ENCODE results near the gene PCDHGA11.

DNA sequence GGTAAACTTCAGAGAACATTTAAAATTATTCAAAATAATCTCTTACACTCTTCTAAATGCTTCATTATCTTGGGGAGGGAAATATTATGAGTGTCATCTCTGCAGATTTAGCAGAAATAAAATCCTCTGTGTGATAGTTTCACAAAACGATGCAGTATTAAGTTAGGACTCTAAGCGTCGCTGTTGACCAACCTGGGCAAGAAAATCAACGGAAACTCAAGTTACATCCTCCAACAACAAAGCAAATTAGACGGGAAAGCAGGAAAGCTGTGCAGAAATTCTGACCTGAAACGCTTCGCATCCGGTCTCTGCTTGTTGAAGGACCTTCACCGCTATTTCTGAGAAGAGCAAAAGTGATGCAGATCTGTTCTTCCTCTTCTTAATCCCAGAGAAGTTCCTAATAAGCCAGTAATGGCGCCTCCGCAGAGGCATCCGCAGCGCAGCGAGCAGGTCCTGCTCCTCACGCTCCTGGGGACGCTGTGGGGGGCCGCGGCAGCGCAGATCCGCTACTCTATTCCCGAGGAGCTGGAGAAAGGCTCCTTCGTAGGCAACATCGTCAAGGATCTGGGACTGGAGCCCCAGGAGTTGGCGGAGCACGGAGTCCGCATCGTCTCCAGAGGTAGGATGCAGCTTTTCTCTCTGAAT lies 47.1 kb upstream of the PCDHGA11 start, which contains the start of gene PCDHGA6:
- TF ChIP-seq POLR2A (IDR thresholded peaks at IDR 0.05): no peak
- TF ChIP-seq, protein P1, sequence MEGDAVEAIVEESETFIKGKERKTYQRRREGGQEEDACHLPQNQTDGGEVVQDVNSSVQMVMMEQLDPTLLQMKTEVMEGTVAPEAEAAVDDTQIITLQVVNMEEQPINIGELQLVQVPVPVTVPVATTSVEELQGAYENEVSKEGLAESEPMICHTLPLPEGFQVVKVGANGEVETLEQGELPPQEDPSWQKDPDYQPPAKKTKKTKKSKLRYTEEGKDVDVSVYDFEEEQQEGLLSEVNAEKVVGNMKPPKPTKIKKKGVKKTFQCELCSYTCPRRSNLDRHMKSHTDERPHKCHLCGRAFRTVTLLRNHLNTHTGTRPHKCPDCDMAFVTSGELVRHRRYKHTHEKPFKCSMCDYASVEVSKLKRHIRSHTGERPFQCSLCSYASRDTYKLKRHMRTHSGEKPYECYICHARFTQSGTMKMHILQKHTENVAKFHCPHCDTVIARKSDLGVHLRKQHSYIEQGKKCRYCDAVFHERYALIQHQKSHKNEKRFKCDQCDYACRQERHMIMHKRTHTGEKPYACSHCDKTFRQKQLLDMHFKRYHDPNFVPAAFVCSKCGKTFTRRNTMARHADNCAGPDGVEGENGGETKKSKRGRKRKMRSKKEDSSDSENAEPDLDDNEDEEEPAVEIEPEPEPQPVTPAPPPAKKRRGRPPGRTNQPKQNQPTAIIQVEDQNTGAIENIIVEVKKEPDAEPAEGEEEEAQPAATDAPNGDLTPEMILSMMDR (IDR thresholded peaks at IDR 0.05): peak in 1 of 3 experiments; percentile 8
